Stimulated activated effector memory CD8-positive, alpha-beta T cell treated with anti-CD3 and anti-CD28 coated beads, Interleukin-12 subunit alpha, Interleukin-12 subunit beta, amount 100 ng/mL, for 72 hours (primary cell): ENCODE measurements around the gene CEP85L.

Experiments used
- ATAC-seq: fragments of 150-1000 bp; cut with Tn5 transposase; 2 replicates; pipeline ENCODE4 v1.10.0; 2021
- DNase-seq, 2 donors: peaks; one replicate each; pipeline ENCODE4 v3.0.0; 2021 to 2022; ENCODE audit warnings: low spot score in 2 of 2
- H3K27ac Mint-ChIP-seq: one replicate; pipeline ENCODE4 v1.8.0; 2022; ENCODE audit warnings: mild to moderate bottlenecking, mixed read lengths
- H3K36me3 Mint-ChIP-seq: one replicate; pipeline ENCODE4 v1.8.0; 2022; ENCODE audit warnings: mild to moderate bottlenecking, mixed read lengths
- H3K4me1 Mint-ChIP-seq: one replicate; pipeline ENCODE4 v1.8.0; 2022; ENCODE audit warnings: mixed read lengths
- H3K4me3 Mint-ChIP-seq: one replicate; pipeline ENCODE4 v1.8.0; 2022; ENCODE audit warnings: mild to moderate bottlenecking, mixed read lengths
- H3K9me3 Mint-ChIP-seq: one replicate; pipeline ENCODE4 v1.8.0; 2022; ENCODE audit warnings: mixed read lengths

CEP85L gene

DNA sequence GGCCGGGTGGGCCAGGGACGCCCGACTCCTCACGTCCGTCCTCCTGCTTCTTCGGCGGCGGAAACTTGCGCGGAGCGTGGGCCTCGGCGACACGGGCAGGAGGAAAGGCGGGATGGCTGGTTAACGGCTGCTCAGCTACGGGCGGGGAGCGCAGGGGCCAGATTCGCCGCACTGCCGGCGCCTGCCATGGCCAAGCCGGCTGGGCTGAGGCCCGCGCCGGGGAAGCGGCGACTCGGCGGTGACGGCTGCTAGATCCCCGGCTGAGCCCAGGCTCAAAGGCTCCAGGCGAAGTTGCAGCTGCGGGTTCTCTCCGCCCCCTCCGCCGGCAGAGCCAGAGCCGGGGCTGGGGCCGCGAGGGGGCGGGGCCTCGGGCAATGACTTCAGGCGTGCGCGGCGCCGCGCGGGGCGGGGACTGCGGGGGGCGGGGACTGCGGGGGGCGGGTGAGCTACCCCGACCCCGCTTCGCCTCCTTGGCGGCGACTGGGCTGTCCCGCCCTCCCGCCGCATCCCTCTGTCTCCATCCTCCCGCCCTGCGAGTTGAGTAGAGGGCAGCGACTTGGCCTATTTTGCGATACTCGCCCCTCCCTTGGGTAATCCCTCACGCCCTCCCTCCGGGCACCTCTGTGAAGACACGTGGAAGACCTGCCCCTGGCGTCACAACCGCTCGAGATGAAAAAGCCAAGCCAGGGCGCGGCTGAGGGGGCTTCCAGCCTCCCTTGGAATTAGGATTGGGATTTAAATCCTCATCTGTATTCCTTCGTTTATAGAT lies at the start of gene CEP85L:
TSS of gene CEP85L (minus strand) at position 310 of the 769 bp plus-strand sequence. CDS start 322 bp downstream, outside the sequence.
- Mint-ChIP-seq H3K4me3 (peak within 1 kb of the TSS; percentile 83), H3K36me3 (no peaks in the 10 kb centered on the region), H3K4me1 (peaks cover 44% of the 10 kb centered on the region), H3K9me3 (no peaks in the 10 kb centered on the region), H3K27ac (peak within 1 kb of the TSS; percentile 92)
- ATAC-seq (peak; percentile 94), DNase-seq (peak; percentile 76 to 89)

DNA sequence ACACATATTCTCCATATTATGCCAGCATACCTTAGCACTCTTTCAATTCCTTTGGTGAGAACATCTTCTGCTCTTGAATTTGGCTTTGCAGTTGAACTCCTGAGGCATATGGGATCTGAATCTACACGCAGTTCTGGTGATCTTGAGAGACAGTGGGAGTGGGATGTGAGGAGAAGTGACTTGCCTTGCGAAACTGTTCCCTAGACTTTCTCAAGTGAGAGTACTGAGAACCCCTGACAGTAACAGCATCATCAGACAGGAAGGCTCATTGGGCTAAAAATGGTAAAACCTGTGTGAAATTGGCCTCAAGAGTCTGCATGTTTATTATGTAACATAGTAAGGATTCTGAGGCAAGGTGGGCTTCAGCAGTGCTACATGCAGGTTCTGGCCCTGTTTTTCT lies 49.1 kb upstream of the CEP85L start:
- Mint-ChIP-seq H3K9me3 (no peaks in the 10 kb centered on the region), H3K36me3 (peaks cover 21% of the 10 kb centered on the region), H3K27ac (no peak overlapping the region), H3K4me1 (peaks cover 34% of the 10 kb centered on the region), H3K4me3 (no peak overlapping the region)
- DNase-seq (no peak), ATAC-seq (no peak)

DNA sequence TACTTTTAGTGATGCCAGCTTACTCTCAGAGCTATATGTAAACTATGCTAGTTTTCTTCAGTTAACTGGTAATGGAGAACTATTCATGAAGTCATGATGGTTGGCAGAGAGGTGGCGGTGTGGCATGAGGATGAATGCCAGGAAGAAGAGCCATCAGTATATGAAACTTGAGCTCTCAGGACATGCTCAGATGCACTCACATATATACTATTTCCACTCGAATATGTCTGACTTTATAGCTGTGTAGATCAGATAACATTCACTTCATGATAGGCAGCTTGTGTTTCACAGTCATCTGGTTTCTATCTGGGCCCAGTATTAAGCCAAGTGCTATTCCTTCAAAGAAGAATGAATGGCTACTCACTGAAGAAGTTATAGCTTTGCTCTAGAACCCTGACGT lies 46.2 kb upstream of the CEP85L start:
- Mint-ChIP-seq H3K4me1 (peaks cover 43% of the 10 kb centered on the region), H3K9me3 (no peaks in the 10 kb centered on the region), H3K36me3 (peaks cover 14% of the 10 kb centered on the region), H3K4me3 (no peak overlapping the region), H3K27ac (no peak overlapping the region)
- DNase-seq (no peak), ATAC-seq (no peak)

DNA sequence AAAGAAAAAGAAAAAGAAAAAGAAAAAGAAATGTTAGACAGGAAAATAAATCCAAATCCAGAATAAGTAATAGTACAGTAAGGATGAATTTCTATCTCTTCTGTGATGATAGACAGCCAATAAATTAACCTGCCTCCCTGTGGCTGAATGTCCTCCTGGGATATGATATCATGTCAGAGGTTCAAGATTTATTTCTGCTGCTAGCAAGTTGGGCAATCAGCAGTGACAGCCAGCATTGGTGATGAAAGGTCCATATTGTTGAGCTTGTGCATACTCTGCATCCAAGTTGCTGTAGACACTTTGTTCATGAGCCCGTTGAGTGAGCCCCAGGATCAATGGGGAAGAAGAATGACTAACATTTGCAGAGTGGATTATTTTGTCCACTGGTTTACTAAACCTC lies 44.9 kb upstream of the CEP85L start:
- Mint-ChIP-seq H3K36me3 (peaks cover 8% of the 10 kb centered on the region), H3K27ac (no peak overlapping the region), H3K4me3 (no peak overlapping the region), H3K4me1 (peaks cover 38% of the 10 kb centered on the region), H3K9me3 (no peaks in the 10 kb centered on the region)
- DNase-seq (no peak), ATAC-seq (no peak)

DNA sequence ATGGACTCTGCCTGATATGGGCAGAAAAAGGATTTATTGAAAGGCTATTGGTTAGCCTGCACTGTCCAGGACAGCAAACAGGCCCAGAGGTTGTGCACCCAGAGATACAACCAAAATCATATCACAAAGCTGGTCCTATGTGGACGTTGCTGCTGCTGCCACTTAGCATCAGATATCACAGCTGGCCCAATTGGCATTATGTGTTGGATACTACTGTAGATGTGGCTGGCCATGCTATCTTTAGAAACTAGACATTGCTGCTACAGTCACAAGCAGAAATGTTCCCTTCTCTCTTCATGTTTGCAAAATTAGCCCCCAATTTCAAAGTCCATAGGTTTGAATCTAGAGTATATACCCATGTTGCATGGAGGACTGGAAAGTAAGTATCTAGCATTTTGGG lies 42.2 kb upstream of the CEP85L start:
- Mint-ChIP-seq H3K36me3 (peaks cover 12% of the 10 kb centered on the region), H3K4me1 (peaks cover 36% of the 10 kb centered on the region), H3K4me3 (no peak overlapping the region), H3K9me3 (no peaks in the 10 kb centered on the region), H3K27ac (no peak overlapping the region)
- DNase-seq (no peak), ATAC-seq (no peak)

DNA sequence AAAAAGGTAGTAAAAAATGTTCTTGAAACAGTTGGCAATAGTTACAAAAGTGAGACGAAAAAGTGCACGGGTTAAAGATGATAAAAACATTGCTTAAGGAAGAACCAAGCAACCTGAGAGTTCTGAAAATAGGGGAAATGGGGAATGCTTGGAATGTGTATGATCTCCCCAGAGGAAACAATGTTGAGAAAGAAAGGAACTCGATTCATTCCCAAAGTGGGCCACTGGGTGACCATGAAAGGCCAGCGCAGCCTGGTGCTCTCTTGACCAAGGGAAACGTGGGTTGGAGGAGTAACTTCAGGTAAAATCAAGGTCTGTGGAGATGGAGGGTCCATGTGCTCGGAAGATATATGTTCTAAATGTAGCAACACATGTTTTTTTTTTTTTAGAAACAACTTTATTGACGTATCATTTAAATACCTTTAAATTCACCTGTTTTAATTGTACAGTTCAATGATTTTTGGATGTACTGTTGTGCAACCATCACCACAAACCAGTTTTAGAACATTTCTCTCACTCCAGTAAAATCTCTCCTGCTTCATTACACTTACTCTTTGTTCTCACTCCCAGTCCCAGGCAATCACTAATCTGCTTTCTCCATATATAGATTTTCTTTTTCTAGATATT lies 34.5 kb upstream of the CEP85L start:
- Mint-ChIP-seq H3K4me3 (no peak overlapping the region), H3K27ac (peak overlapping the region; percentile 9), H3K4me1 (peaks cover 59% of the 10 kb centered on the region), H3K9me3 (no peaks in the 10 kb centered on the region), H3K36me3 (peaks cover 5% of the 10 kb centered on the region)
- ATAC-seq: no peak
- DNase-seq: no peak

DNA sequence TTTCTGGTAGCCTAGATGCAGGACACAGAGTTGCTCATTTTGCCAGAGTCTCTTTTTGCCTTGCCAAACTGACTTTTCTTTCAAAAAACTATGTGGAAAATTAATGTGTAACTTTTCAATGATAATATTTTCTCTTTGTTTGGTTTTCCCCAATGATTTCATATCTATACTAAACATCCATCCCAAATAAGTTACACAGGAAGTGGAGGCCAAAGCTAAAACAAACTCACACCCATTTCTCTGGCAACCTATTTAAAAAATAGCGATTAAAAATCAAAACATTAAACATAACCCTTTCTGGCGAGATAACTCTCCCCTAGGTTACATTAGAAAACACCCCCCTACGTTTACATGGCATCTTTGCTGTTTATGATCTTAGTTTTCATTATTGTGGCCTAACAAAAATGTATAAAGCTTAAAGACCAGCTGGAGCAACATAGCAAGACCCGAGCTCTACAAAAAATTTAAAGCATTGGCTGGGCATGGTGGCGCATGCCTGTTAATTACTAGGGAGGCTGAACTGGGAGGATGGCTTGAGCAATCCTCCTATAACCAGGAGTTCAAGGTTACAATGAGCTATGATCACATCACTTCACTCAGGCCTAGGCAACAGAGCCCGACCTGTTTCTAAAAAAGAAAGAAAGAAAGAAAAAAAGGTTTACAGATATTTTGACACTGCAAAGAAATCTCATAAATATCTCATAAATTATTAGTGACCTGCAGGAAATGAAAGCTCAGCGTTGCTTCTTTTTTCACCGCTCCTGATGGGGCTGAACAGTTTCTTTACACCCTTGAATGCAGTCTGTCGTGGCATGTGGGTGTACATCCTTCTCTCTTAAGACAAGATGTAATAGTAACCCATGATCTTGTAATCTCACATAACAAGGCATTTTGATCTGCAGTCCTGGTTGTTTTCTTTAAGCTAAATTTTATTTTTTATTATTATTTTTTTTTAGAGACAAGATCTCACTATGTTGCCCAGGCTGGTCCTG lies 32.8 kb upstream of the CEP85L start:
- no peak for DNase-seq
- Mint-ChIP-seq H3K9me3 (no peaks in the 10 kb centered on the region), H3K4me3 (peak overlapping the region; percentile 37), H3K36me3 (no peaks in the 10 kb centered on the region), H3K4me1 (peaks cover 58% of the 10 kb centered on the region), H3K27ac (peak overlapping the region; percentile 68)
- ATAC-seq: no peak

DNA sequence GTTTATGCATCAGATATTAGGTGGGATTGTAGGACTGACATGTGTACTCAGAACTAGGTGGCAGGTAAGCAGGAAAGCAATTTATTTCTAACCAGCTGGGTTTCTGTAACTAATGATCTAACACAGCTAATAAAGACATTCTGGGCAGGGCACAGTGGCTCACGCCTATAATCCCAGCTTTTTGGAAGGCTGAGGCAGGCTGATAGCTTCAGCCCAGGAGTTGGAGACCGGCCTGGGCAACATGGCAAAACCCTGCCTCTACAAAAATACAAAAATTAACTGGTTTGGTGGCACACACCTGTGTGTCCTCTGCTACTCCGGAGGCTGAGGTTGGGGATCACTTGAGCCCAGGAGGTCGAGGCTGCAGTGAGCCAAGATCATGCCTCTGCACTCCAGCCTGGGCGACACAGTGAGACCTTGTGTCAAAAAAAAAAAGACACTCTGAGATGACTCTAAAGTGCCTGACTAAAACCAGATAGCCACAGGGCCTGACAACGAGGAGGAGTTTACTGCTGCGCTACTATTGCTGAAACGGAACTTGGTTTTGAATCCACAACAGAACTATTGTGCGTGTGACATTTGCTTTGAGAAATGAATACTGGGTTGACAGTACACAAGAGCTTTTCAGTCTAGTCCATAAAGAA lies 29.2 kb upstream of the CEP85L start:
- H3K9me3 Mint-ChIP-seq: no peaks in the 10 kb centered on the region
- no peaks in the 10 kb centered on the region for H3K36me3 Mint-ChIP-seq
- DNase-seq: peak in 1 of 2 donors; percentile 51
- peaks cover 50% of the 10 kb centered on the region for H3K4me1 Mint-ChIP-seq
- peak; percentile 99 for ATAC-seq
- peak overlapping the region; percentile 51 for H3K27ac Mint-ChIP-seq
- H3K4me3 Mint-ChIP-seq: peak overlapping the region; percentile 53

DNA sequence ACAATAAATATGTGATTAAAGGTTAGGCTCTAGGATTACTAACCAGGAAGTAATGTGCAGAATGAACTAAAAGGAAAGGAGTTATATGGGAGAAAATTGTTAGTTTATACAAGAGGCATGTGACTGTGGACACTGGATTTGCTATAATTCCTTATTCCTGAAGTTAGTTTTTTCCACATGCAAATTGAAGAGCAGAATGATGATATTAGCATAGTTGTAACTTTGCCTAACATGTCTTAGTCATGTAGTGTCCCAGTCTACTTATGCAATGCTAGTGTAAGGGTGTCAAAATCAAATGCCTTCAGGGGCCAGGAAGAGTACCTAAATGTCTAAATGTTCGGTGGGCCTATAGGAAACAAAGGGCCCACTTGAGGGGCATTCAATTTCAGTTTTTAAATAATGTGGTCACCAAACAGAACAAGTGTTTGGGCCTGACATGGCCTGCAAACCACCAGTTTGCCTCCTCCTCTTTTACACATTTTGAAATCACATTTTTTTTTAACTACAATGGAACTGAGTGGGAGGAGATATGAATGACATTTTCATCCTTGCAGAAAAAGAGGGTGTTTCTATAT lies 28.0 kb upstream of the CEP85L start:
- ATAC-seq (no peak), DNase-seq (no peak)
- H3K36me3 Mint-ChIP-seq: no peaks in the 10 kb centered on the region
- H3K4me3 Mint-ChIP-seq: no peak overlapping the region
- H3K4me1 Mint-ChIP-seq: peaks cover 46% of the 10 kb centered on the region
- no peaks in the 10 kb centered on the region for H3K9me3 Mint-ChIP-seq
- H3K27ac Mint-ChIP-seq: no peak overlapping the region

DNA sequence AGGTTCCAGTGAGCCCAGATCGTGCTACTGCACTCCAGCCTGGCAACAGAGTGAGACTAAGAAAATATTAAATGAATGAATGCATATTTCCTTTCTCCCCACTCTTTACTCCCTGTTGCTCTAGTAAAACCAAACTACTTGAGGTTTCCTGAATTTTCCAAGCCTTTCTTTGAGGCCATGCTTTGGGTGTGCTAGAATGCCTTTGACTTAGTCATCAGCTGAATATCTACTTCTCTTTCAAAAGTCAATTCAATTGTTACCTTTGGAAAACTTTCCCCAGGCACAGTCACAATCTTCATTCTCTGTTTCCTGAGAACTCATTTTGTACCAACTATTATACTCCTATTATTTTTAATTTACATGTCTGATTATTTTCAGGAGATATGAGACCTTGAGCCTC lies 27.5 kb upstream of the CEP85L start:
- DNase-seq (no peak), ATAC-seq (no peak)
- Mint-ChIP-seq H3K4me1 (peaks cover 41% of the 10 kb centered on the region), H3K27ac (no peak overlapping the region), H3K9me3 (no peaks in the 10 kb centered on the region), H3K36me3 (no peaks in the 10 kb centered on the region), H3K4me3 (no peak overlapping the region)

DNA sequence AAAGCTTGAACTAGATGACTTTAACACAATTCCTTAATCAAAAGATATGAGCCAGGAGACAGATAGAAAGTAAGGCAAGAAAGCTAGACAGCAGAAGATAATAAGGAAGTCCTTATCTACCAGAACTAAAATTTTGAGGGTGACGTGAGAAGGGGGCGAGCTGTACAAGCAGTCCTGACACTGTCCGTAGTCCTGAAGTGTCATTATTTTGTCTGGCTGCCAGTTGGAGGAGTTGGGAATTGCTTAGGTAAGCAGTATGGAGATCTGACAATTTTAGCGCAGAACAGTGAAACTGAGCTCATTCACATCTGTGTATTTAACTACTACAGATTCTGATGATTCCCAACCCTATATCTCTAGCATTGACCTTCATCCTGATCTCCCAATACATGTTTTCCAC lies 25.8 kb upstream of the CEP85L start:
- DNase-seq: no peak
- Mint-ChIP-seq H3K9me3 (no peaks in the 10 kb centered on the region), H3K4me1 (peaks cover 39% of the 10 kb centered on the region), H3K27ac (no peak overlapping the region), H3K4me3 (no peak overlapping the region), H3K36me3 (no peaks in the 10 kb centered on the region)
- ATAC-seq: no peak

DNA sequence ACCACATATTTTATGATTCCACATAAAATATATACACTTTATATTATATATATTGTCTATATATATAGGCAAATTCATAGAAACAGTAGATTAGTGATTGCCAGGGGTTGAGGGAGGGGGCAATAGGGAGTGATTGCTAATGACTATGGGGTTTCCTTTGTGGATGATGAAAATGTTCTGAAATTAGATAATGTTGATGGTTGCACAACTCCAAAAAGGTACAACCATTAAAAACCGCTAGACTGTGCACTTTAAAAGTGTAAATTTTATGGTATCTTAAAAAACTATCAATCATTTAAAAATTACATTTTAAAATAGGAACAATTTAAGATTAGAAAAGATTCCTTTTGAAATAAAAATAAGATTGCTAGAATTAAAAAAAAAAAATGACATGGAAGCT lies 23.8 kb upstream of the CEP85L start:
- ATAC-seq (no peak), DNase-seq (no peak)
- Mint-ChIP-seq H3K4me3 (no peak overlapping the region), H3K9me3 (no peaks in the 10 kb centered on the region), H3K27ac (no peak overlapping the region), H3K36me3 (no peaks in the 10 kb centered on the region), H3K4me1 (peaks cover 31% of the 10 kb centered on the region)

DNA sequence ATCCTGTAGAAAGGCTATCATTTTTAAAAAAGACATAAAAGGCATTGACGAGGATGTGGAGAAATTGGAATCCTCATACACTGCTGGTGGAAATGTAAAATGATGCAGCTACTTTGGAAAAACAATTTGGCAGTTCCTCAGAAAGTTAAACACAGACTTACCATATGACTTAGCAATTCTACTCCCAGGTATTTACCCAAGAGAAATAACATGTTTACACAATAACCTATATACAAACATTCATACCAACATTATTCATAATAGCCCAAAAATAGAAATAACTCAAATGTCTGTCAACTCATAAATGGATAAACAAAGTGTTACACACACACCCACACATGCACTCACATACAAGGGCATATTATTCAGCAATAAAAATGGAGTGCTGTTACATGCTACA lies 23.4 kb upstream of the CEP85L start:
- ATAC-seq (peak; percentile 43), DNase-seq (no peak)
- H3K4me1 Mint-ChIP-seq: peaks cover 35% of the 10 kb centered on the region
- no peaks in the 10 kb centered on the region for H3K36me3 Mint-ChIP-seq
- no peak overlapping the region for H3K27ac Mint-ChIP-seq
- H3K4me3 Mint-ChIP-seq: no peak overlapping the region
- H3K9me3 Mint-ChIP-seq: no peaks in the 10 kb centered on the region

DNA sequence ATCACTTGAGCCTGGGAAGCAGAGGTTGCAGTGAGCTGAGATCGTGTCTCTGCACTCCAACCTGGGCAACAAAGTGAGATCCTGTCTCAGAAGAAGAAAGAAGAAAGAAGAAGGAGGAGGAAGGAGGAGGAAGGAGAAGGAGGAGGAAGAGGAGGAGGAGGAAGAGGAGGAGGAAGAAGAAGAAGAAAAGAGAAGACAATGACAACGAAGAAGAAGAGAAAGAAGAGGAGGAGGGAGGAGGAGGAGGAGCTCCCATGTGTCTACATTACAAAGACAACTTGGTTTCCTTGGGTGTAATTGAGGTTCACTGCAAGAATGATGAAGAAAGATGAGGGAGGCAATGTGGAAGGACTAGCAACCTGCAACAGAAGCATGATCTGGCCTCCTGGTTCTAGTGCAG lies 21.3 kb upstream of the CEP85L start:
- no peak for DNase-seq
- no peak overlapping the region for H3K4me3 Mint-ChIP-seq
- peaks cover 35% of the 10 kb centered on the region for H3K4me1 Mint-ChIP-seq
- H3K27ac Mint-ChIP-seq: no peak overlapping the region
- no peak for ATAC-seq
- no peaks in the 10 kb centered on the region for H3K9me3 Mint-ChIP-seq
- H3K36me3 Mint-ChIP-seq: no peaks in the 10 kb centered on the region

DNA sequence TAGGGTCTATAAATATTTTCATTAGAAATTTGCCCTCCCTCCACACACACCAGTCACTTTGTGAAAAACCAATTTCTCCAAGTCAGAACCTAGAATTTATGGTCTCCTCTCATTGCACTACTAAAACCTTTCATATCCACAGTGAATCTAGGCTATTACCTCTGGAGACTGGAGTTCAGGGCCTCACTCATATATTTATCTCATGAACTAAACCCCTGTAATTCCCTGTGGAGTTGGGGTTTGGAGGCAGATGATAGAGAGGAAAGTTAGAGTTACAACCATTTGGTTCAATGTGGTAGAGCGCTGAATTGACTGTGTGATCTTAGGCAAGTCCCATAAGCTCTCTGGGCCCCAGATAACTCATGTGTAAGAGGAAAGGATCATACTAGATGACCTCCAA lies 18.2 kb upstream of the CEP85L start:
- H3K9me3 Mint-ChIP-seq: no peaks in the 10 kb centered on the region
- ATAC-seq (no peak), DNase-seq (no peak)
- H3K27ac Mint-ChIP-seq: no peak overlapping the region
- H3K4me1 Mint-ChIP-seq: peaks cover 56% of the 10 kb centered on the region
- H3K4me3 Mint-ChIP-seq: no peak overlapping the region
- no peaks in the 10 kb centered on the region for H3K36me3 Mint-ChIP-seq
